ENCODE results near the gene CDCA7L.

Gene CDCA7L

GRCh38 chr7:21947056-21947455, 1.4 kb upstream of the CDCA7L start:
- no peaks in the 10 kb centered on the region for H3K9me3 ChIP-seq (ENCODE audit: severe bottlenecking)
- H3K27me3 ChIP-seq (ENCODE audit: insufficient read depth, poor library complexity, severe bottlenecking), result no peaks in the 10 kb centered on the region
- TF ChIP-seq CTCF (IDR thresholded peaks at IDR 0.05; ENCODE audit: poor library complexity, severe bottlenecking), result no peak
- H3K27ac ChIP-seq (ENCODE audit: poor library complexity, severe bottlenecking), result peak overlapping the region; percentile 85
- peaks cover 10% of the 10 kb centered on the region for H3K36me3 ChIP-seq (ENCODE audit: low read depth)
- no peak overlapping the region for H3K4me3 ChIP-seq (ENCODE audit: severe bottlenecking)
- peaks cover 23% of the 10 kb centered on the region for H3K4me1 ChIP-seq (ENCODE audit: insufficient read depth, poor library complexity, severe bottlenecking)
- DNase-seq (ENCODE audit: low spot score) (no peak), ATAC-seq (ENCODE audit: low read depth) (no peak)

GRCh38 chr7:21946222-21946709, 567 bp upstream of the CDCA7L start:
- Histone ChIP-seq H3K4me1 (ENCODE audit: insufficient read depth, poor library complexity, severe bottlenecking) (peaks cover 29% of the 10 kb centered on the region), H3K4me3 (ENCODE audit: severe bottlenecking) (peak overlapping the region; percentile 58), H3K27me3 (ENCODE audit: insufficient read depth, poor library complexity, severe bottlenecking) (no peaks in the 10 kb centered on the region), H3K36me3 (ENCODE audit: low read depth) (peaks cover 10% of the 10 kb centered on the region), H3K27ac (ENCODE audit: poor library complexity, severe bottlenecking) (peak overlapping the region; percentile 85), H3K9me3 (ENCODE audit: severe bottlenecking) (no peaks in the 10 kb centered on the region)
- TF ChIP-seq CTCF (IDR thresholded peaks at IDR 0.05; ENCODE audit: poor library complexity, severe bottlenecking), result no peak
- no peak for DNase-seq (ENCODE audit: low spot score)
- peak; percentile 27 for ATAC-seq (ENCODE audit: low read depth)

- no peaks in the 10 kb centered on the region for H3K27me3 ChIP-seq (ENCODE audit: insufficient read depth, poor library complexity, severe bottlenecking)
- no peaks in the 10 kb centered on the region for H3K9me3 ChIP-seq (ENCODE audit: severe bottlenecking)
- H3K36me3 ChIP-seq (ENCODE audit: low read depth), result peaks cover 10% of the 10 kb centered on the region
- H3K4me3 ChIP-seq (ENCODE audit: severe bottlenecking), result peak overlapping the region; percentile 58
- peak overlapping the region; percentile 85 for H3K27ac ChIP-seq (ENCODE audit: poor library complexity, severe bottlenecking)
- DNase-seq (ENCODE audit: low spot score) (no peak), ATAC-seq (ENCODE audit: low read depth) (peak; percentile 14; the same call in 1 of the 3 replicates)
- no peak for TF ChIP-seq CTCF (IDR thresholded peaks at IDR 0.05; ENCODE audit: poor library complexity, severe bottlenecking)
- H3K4me1 ChIP-seq (ENCODE audit: insufficient read depth, poor library complexity, severe bottlenecking), result peaks cover 29% of the 10 kb centered on the region
These were observed 864 bp downstream of the CDCA7L start for GRCh38 chr7:21944616-21945453.

- ATAC-seq (ENCODE audit: low read depth) (no peak), DNase-seq (ENCODE audit: low spot score) (no peak)
- no peak for TF ChIP-seq CTCF (IDR thresholded peaks at IDR 0.05; ENCODE audit: poor library complexity, severe bottlenecking)
- H3K4me1 ChIP-seq (ENCODE audit: insufficient read depth, poor library complexity, severe bottlenecking), result peaks cover 38% of the 10 kb centered on the region
- no peaks in the 10 kb centered on the region for H3K27me3 ChIP-seq (ENCODE audit: insufficient read depth, poor library complexity, severe bottlenecking)
- H3K9me3 ChIP-seq (ENCODE audit: severe bottlenecking), result no peaks in the 10 kb centered on the region
- peaks cover 15% of the 10 kb centered on the region for H3K36me3 ChIP-seq (ENCODE audit: low read depth)
- H3K27ac ChIP-seq (ENCODE audit: poor library complexity, severe bottlenecking), result peak overlapping the region; percentile 85
- no peak overlapping the region for H3K4me3 ChIP-seq (ENCODE audit: severe bottlenecking)
These were observed 2.3 kb downstream of the CDCA7L start for GRCh38 chr7:21943436-21943835.

- Histone ChIP-seq H3K4me1 (ENCODE audit: insufficient read depth, poor library complexity, severe bottlenecking) (peaks cover 38% of the 10 kb centered on the region), H3K4me3 (ENCODE audit: severe bottlenecking) (no peak overlapping the region), H3K9me3 (ENCODE audit: severe bottlenecking) (no peaks in the 10 kb centered on the region), H3K27me3 (ENCODE audit: insufficient read depth, poor library complexity, severe bottlenecking) (no peaks in the 10 kb centered on the region), H3K36me3 (ENCODE audit: low read depth) (peaks cover 20% of the 10 kb centered on the region), H3K27ac (ENCODE audit: poor library complexity, severe bottlenecking) (peak overlapping the region; percentile 85)
- TF ChIP-seq CTCF (IDR thresholded peaks at IDR 0.05; ENCODE audit: poor library complexity, severe bottlenecking), result no peak
- no peak for DNase-seq (ENCODE audit: low spot score)
- ATAC-seq (ENCODE audit: low read depth), result no peak
These were observed 2.7 kb downstream of the CDCA7L start for GRCh38 chr7:21942955-21943354.
